HG03520 (cell line): ENCODE results near the gene CBX1.

Experiments
- ATAC-seq: cut with Tn5 transposase; IDR thresholded peaks from one replicate; pipeline ENCODE4 v1.9.1; 2021; ENCODE audit warnings: mild to moderate bottlenecking, moderate library complexity; ENCODE audit not compliant: unreplicated experiment

The CBX1 gene

DNA sequence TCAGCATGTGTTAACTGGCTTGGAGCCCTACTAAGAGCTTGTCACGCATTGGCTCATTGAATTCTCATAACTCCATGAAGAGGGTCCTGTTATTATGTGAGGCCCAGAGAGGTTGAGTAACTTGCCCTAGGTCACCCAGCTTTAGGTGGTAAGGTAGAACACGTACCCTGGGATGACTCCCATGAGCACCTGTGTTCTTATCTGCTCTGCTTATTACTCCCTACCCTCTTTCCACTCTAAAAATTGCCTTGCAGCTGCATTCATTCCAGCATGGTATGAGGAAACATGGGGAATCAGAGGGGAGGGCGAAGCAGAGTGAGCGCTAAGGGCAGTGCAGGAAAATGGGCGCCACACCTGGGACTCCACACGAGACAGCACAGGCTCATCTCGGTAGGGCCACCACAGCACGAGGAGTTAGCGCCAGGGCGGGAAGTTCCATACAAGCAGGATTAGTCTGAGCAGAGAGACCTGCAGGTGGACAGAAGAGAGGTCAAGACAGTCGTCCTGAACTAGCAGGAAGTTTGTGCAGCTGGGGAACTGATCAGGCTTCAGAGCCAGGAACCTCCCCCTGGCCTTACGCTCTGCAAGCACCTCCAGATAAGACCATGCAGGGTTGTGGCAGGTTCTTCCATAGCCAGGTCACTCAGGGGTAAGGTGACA is 73.8 kb downstream of the CBX1 start:
- no peak for ATAC-seq

DNA sequence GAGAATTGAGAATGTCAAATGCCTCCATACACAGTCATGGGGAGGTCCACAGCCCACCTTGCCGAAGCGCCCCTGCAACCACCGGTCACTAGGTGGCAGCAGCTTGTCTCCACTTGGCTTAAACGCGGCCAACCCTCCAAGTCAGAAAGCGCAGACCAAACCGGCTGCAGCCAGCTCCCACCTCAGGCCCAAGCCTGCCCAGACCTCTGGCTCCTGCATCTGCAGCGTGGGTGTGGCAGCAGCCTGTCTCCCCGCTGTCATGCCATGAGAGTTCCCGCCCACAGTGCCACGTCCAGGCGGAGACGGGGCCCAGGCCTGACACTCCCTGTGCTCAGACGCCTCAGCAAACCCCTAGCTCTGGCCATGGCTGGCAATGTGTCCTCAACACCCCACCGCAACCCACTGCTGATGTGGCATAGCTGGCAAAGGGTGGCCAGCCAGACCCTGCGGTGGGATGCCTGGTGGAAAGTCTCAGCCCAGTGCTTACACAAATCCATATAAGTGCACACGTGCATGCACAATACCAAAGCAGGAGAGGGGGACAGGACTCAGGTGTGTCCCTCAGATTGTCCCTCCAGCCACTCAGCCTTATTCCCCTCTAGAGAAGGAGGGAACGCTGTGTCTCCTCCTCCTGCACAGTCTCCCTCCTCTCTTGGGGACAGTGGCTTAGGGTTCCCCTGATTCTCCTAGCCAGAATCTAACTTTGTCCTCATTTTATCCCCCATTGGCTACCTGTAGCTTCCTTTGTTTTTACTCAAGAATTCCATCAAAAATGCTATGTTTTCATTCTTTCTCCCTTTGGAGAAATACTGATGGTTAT is 74.6 kb downstream of the CBX1 start:
- ATAC-seq: no peak

DNA sequence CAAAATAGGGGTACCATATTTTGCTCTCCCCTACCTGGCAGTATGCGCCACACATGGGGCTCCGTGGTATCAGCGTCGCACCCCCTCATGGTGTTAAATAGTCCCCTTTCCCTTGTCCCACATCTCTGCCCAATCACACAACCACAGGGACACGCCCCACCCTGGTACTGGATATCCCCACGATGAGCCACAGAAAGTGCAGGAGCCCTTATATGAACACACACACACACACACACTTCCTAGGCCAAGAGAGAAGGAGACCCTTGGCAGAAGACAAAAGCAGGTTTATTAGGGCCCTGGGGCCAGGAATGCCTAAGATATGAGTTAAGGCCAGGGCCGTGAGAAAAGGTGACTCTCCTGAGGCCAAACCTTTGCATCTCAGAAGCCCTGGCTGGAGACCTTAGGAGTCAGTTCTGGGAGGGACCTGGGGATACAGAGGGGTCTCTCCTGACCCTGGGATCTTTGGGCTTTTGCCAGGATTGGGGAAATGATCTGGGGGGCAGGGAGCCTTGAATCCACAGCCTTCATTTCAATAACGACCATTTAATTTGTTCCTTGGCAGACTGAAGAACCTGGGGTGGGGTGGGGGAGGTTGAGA is 75.3 kb downstream of the CBX1 start:
- ATAC-seq: no peak

DNA sequence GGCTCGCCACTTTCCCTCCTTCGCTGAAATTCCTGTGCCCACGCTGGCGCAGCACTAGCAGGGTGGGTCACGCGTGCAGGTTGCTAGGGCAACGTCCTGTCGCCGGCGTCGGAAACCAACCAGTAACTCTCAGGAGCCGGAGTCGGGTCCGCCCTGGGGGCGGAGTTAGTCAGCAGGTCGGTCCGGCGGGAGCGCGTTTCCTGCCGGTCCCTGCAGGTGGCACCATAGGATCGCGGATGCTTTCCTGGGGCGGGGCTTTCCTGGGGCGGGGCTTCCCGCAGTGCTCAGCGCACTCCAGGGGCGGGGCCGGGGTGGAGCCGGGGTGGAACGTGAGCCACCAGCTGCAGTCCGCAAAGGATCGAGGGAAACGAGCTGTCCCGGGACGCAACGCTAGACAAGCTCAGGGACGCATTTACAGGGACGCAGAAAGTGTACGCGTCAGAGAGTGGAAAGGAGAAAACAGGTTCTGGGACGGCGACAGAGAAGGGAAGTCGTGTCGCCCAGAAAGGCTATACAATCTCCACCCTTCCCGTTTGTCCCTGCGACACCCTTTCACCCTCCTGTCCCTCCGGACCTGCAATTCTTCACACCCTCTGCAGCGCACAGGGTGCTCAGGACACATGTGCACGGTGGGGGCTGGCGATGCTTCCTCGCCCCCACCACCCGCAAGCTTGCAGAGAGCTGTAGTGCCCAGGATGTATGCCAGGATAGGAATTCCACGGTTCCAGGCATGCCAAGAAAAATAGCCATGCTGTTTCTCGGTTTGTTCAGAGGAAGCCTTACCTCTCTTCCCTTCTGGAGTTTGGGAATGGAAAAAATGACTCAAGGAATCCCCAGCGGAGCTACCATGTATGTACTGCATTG is 76.0 kb downstream of the CBX1 start:
- ATAC-seq: peak; percentile 80

DNA sequence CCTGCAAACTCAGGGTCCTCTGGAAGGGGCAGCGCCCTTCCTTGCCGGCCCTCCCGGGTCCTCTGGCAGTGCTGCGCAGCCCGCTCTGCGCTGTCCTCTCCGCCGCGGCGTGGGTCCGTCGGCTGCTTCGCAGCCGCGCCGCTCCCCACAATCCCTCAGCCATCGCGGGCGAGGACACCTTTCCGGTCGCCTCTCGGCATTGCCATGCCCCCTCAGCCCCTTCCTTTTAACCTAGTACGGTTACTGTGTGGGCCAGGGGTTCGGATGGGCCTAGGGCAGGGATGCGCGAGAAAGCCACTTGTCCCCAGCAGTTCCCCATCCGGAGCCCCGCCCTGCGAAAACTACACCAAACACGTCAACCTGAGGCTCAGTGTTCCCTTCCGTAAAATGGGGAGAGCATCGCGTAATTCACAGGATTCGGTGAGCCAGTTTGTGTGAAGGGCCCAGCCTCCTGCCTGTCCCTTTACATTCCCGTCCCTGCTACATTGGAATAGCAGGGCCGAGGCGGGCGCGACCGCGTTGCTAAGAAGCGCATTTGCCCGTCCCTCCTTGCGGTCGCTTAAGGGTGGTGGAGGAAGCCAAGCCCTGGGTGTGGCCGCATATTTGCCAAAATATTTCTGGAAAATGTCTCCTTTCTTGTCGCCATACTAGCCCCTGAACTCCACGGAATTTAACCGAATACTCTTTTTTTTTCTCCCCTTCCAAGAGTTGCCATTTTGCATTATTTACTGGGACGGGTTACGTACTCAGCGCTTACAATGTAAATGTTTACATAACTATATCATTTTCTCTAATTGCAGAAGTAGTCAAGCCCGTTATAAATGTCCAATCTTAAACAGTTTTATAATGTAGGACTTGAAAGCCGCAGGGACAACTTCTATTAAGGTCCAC is 76.9 kb downstream of the CBX1 start:
- ATAC-seq: no peak

DNA sequence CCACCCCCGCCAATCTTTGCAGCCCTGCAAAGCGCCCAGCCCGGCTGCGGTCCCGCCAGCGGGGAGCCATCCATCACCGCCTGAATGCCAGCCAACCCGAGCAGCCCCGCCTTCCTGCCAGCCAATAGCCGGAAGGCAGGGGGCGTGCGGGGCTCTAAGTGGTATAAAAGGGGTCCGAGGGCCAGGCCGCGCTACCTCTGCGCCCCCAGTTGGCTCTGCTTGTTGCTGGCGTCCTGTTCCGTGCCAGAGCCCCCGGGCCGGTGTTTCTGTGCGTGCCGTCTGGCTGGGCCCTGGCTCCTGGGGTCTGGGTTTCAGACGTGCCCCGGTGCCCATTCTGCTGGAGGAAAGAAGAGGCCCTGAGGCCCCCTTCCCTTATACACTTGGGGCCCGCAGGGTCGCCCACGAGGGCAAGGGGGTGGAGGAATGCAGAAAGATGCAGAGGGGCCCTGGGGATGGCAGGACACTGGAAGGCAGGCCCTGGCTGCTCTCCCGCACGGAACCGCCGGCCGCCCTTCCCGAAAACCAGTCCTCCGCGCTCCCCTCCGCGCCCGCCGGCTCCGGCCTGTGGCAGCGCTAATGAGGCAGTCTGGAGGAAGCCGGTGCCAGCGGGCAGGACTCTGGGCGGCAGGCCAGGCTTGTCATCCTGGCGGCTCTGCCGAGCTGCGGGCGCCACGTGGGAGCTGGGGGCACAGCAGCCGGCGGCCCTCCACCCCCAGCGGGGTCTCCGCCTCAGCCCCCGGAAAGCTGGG is 77.7 kb downstream of the CBX1 start:
- no peak for ATAC-seq

DNA sequence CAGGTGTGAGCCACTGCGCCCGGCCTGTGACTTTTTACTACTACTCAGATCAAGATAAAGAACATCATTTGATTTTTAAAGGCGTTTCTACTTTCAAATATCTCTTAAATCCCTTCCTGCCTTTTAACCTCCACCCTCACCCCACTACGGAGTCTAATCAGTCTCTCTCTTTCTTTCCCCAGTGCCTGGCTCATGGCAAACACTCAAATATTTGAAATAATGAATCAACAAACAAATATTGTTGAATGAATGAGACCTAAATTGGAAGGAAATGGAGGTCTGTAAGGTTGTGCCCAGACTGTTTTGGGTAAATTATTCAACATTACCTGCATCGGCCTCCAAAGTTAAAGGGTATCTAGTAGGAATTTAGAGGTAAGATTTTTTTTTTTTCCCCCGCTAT is 78.4 kb downstream of the CBX1 start:
- ATAC-seq: no peak

DNA sequence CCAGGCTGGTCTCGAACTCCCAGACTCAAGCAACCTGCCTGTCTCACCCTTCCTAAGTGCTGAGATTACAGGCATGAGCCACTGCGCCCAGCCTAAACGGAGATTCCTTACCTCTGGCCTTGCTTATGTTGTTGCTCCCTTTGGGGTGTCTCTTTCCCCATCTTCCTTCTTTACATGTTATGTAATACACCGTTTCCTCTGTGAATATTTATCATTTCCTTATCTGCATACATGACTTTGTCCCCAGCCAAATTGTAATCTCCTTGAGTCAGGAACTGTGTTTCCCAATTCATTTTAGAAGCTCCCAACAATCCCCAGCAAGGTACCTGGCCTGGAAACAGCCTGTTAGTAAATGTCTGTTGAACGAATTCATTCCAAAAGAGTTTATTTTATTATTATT is 79.3 kb downstream of the CBX1 start:
- no peak for ATAC-seq
